Psoas muscle (tissue), 8 donors: ENCODE measurements around the gene HYOU1. TPM values are rescaled to one million over a fixed set of nuclear protein-coding genes. Genes with fewer than 3 reads are reported as not detected.

ENCODE experiments used
- ATAC-seq, 4 donors: fragments of 200-7000 bp; cut with Tn5 transposase; one replicate each; pipeline ENCODE4 v1.9.1; 2020; ENCODE audit warnings: moderate library complexity in 3 of 4, mild to moderate bottlenecking in 2 of 4
- DNase-seq, 2 donors: peaks; one replicate each; pipeline ENCODE4 v3.0.0-alpha.2; 2020
- H3K27ac ChIP-seq: fragments of 200-600 bp; one replicate; pipeline ENCODE4 v1.8.0; 2022
- H3K27me3 ChIP-seq, 3 donors: fragments of 200-600 bp in 1 of 3; one replicate each; pipeline versions ENCODE4 v1.6.1 to v1.8.0; 2013 to 2022; ENCODE audit warnings: low read length in 2 of 3, mild to moderate bottlenecking in 2 of 3, moderate library complexity in 1 of 3; ENCODE audit not compliant: insufficient read depth in 3 of 3
- H3K36me3 ChIP-seq, 2 donors: fragments of 200-600 bp in 1 of 2; one replicate each; pipeline versions ENCODE4 v1.6.1 to v1.8.0; 2013 to 2022; ENCODE audit warnings: low read depth in 1 of 2, mild to moderate bottlenecking in 1 of 2, moderate library complexity in 1 of 2; ENCODE audit not compliant: insufficient read depth in 1 of 2
- H3K4me1 ChIP-seq: fragments of 200-600 bp; one replicate; pipeline ENCODE4 v1.8.0; 2022
- H3K4me3 ChIP-seq: fragments of 200-600 bp; one replicate; pipeline ENCODE4 v1.8.0; 2022; ENCODE audit warnings: mild to moderate bottlenecking
- H3K9me3 ChIP-seq: fragments of 200-600 bp; one replicate; pipeline ENCODE4 v1.8.0; 2022
- CTCF ChIP-seq: fragments of 200-600 bp; IDR thresholded peaks from one replicate; pipeline ENCODE4 v1.8.0; 2022; ENCODE audit warnings: antibody characterized with exemption
- WGBS, 3 donors: extraction: QIAGEN DNeasy Blood & Tissue Kit; methylation state at CpG; one replicate each; pipeline versions ENCODE4 v1.1.6 to v1.1.7; 2013; 5-methylcytosine and 5-hydroxymethylcytosine counted together
- intact Hi-C, 2 donors: fragments of 100-400 bp; cut with DNase I; formaldehyde crosslinking; loops; one replicate each; pipeline versions ENCODE4 v1.11.0 to v1.14.2; 2022
- polyA plus RNA-seq, 3 donors: library from polyadenylated mRNA; stranded (reverse); fragments of 200-250 nt; gene quantifications; one replicate each; pipeline ENCODE4 v1.2.3, GENCODE V29; 2013
- total RNA-seq, 4 donors: library from RNA; stranded (reverse); fragmentation: NEBNext Ultra II Directional in 2 of 4; extraction: Animal tissue kit (Norgen Biotek cat#: 25700) in 2 of 4; gene quantifications; one replicate each; pipeline versions ENCODE4 v1.2.1 to v1.2.4, GENCODE V29; 2021 to 2023
- donor health status: healthy with polysubstance abuse.
- donor health status: DM: no; HTN: no; CAD: no; lungs with moderate emphysema.
- donor health status: Bipolar disorder and iron deficiency.
- donor health status: healthy.
- donor health status: DM: yes; HTN: yes; CAD: no.
- donor health status: DM: no; HTN: no; CAD: no.
- donor health status: DM: no; HTN: no; CAD: no.
- donor health status: DM: yes; HTN: yes; CAD: no.

The HYOU1 gene
- total and polyA plus RNA-seq, 7 donors = 21.2 to 46.2 (median 31.0) TPM

- peak overlapping the region; percentile 95 for H3K27ac ChIP-seq
- intact Hi-C loops = no loop called here
- DNase-seq = no peak
- H3K36me3 ChIP-seq = peaks cover 0 to 41% of the 10 kb centered on the region in 2 donors
- H3K27me3 ChIP-seq = no peaks in the 10 kb centered on the region
- peak overlapping the region; percentile 79 for H3K4me3 ChIP-seq
- TF ChIP-seq CTCF = no peak
- no peak for ATAC-seq
- no peaks in the 10 kb centered on the region for H3K9me3 ChIP-seq
- WGBS, 3 donors = 1 to 2% (median 1%) methylated on average over 13 of the region's 13 CpGs
- H3K4me1 ChIP-seq = peaks cover 8% of the 10 kb centered on the region
These were observed 28.4 kb upstream of the HYOU1 start for GRCh38 chr11:119085437-119085847.

- Histone ChIP-seq H3K27ac (peak within 1 kb of the TSS; percentile 95), H3K27me3 (no peaks in the 10 kb centered on the region), H3K4me3 (peak within 1 kb of the TSS; percentile 79), H3K9me3 (no peaks in the 10 kb centered on the region), H3K36me3 (peaks cover 0 to 41% of the 10 kb centered on the region in 2 donors), H3K4me1 (peaks cover 8% of the 10 kb centered on the region)
- intact Hi-C loops = no loop called here
- WGBS, 3 donors = 0 to 1% (median 1%) methylated on average over 44 to 45 of the region's 45 CpGs
- ATAC-seq (peak; percentile 97 to 98 (median 98)), DNase-seq (peak; percentile 92 to 96)
- TF ChIP-seq CTCF = no peak
These were observed 27.8 kb upstream of the HYOU1 start, which contains the start of gene HMBS for GRCh38 chr11:119084663-119085436. Gene HMBS, plus strand, starts transcription at chr11:119084881. Its CDS starts 153 bp downstream, at chr11:119085034.

- intact Hi-C loops = no loop called here
- no peaks in the 10 kb centered on the region for H3K27me3 ChIP-seq
- no peak for TF ChIP-seq CTCF
- no peak overlapping the region for H3K4me3 ChIP-seq
- ATAC-seq (no peak), DNase-seq (no peak)
- H3K36me3 ChIP-seq = peaks cover 8 to 63% of the 10 kb centered on the region in 2 donors
- peaks cover 8% of the 10 kb centered on the region for H3K4me1 ChIP-seq
- WGBS, 3 donors = 69 to 74% (median 73%) methylated on average over 7 of the region's 7 CpGs
- no peak overlapping the region for H3K27ac ChIP-seq
- no peaks in the 10 kb centered on the region for H3K9me3 ChIP-seq
These were observed 24.8 kb upstream of the HYOU1 start for GRCh38 chr11:119081682-119082260.

- H3K27me3 ChIP-seq = no peaks in the 10 kb centered on the region
- intact Hi-C loops = no loop called here
- DNase-seq = no peak
- no peak overlapping the region for H3K27ac ChIP-seq
- H3K4me3 ChIP-seq = no peak overlapping the region
- ATAC-seq = no peak
- peaks cover 8 to 92% of the 10 kb centered on the region in 2 donors for H3K36me3 ChIP-seq
- H3K4me1 ChIP-seq = no peaks in the 10 kb centered on the region
- whole genome bisulfite sequencing, 3 donors = 90 to 92% (median 90%) methylated on average over 19 of the region's 19 CpGs
- no peak for TF ChIP-seq CTCF
- no peaks in the 10 kb centered on the region for H3K9me3 ChIP-seq
These were observed 21.8 kb upstream of the HYOU1 start for GRCh38 chr11:119078675-119079420.
